HG03108 (cell line): ENCODE data around the gene BMF.
"Not testable (repeated sequence)": the region's sequence is repeated elsewhere in the genome, so short reads cannot be mapped to it uniquely, and the experiment has no call there.

ENCODE experiments used
- ATAC-seq: cut with Tn5 transposase; IDR thresholded peaks from one replicate; pipeline ENCODE4 v1.9.1; 2021; ENCODE audit warnings: moderate library complexity; ENCODE audit not compliant: unreplicated experiment

BMF gene

GRCh38 chr15:40128766-40129660, 20.3 kb upstream of the BMF start:
- no peak for ATAC-seq

- ATAC-seq: no peak
Observed at GRCh38 chr15:40125950-40126349, 17.3 kb upstream of the BMF start.

GRCh38 chr15:40124807-40125285, 16.2 kb upstream of the BMF start:
- not testable (repeated sequence) for ATAC-seq

GRCh38 chr15:40124333-40124732, 15.7 kb upstream of the BMF start:
- not testable (repeated sequence) for ATAC-seq

GRCh38 chr15:40123863-40124262, 15.2 kb upstream of the BMF start:
- not testable (repeated sequence) for ATAC-seq

GRCh38 chr15:40122989-40123388, 14.3 kb upstream of the BMF start:
- ATAC-seq: not testable (repeated sequence)

GRCh38 chr15:40121911-40122638, 13.4 kb upstream of the BMF start:
- no peak for ATAC-seq

- no peak for ATAC-seq
Observed at GRCh38 chr15:40118473-40118872, 9.8 kb upstream of the BMF start.

- ATAC-seq: peak; percentile 94
Observed at GRCh38 chr15:40115670-40116093, 7.0 kb upstream of the BMF start.

GRCh38 chr15:40115106-40115505, 6.4 kb upstream of the BMF start:
- ATAC-seq: not testable (repeated sequence)

- no peak for ATAC-seq
Observed at GRCh38 chr15:40114218-40114617, 5.5 kb upstream of the BMF start.

- ATAC-seq: no peak
Observed at GRCh38 chr15:40112789-40113188, 4.1 kb upstream of the BMF start.

- ATAC-seq: no peak
Observed at GRCh38 chr15:40111888-40112287, 3.2 kb upstream of the BMF start.

GRCh38 chr15:40110866-40111550, 2.3 kb upstream of the BMF start:
- ATAC-seq: no peak

- ATAC-seq: no peak
Observed at GRCh38 chr15:40108061-40108854, 421 bp downstream of the BMF start.

- peak; percentile 35 for ATAC-seq
Observed at GRCh38 chr15:40106203-40107161, 2.2 kb downstream of the BMF start.

- no peak for ATAC-seq
Observed at GRCh38 chr15:40105517-40106202, 3.0 kb downstream of the BMF start.

GRCh38 chr15:40104865-40105516, 3.7 kb downstream of the BMF start:
- ATAC-seq: peak; percentile 13
